Measurements from ENCODE around the gene TUBGCP6. TPM values are rescaled to one million over a fixed set of nuclear protein-coding genes. Genes with fewer than 3 reads are reported as not detected.

TUBGCP6 gene
- polyA plus RNA-seq, 3 donors = 3.7 to 72.8 (median 4.3) TPM

- Histone ChIP-seq H3K4me1 (ENCODE audit: control insufficient read depth in 1 of 2, insufficient read depth in 2 of 2, low read length in 2 of 2) (peaks cover 31 to 43% of the 10 kb centered on the region in 2 donors), H3K36me3 (replicated peaks in 1 of 2; ENCODE audit: control insufficient read depth in 1 of 2, insufficient read depth in 2 of 2, low read length in 2 of 2) (peaks cover 37 to 54% of the 10 kb centered on the region in 2 donors), H3K4me2 (replicated peaks; ENCODE audit: extremely low read depth, low read length, poor library complexity, severe bottlenecking) (peak overlapping the region; percentile 87), H3K27me3 (ENCODE audit: control insufficient read depth in 2 of 2, insufficient read depth in 2 of 2, low read length in 2 of 2) (no peaks in the 10 kb centered on the region), H3K4me3 (replicated peaks in 1 of 3; ENCODE audit: low read depth in 2 of 3, low read length in 3 of 3) (peak overlapping the region in 1 of 3 experiments; percentile 82), H2AFZ (ENCODE audit: insufficient read depth, low read depth, low read length, poor library complexity, severe bottlenecking) (no peak overlapping the region), H3K9me3 (replicated peaks in 1 of 2; ENCODE audit: control insufficient read depth in 1 of 2, insufficient read depth in 1 of 2, low read length in 2 of 2) (no peaks in the 10 kb centered on the region), H4K20me1 (ENCODE audit: insufficient read depth, low read length) (peaks cover 38% of the 10 kb centered on the region), H3K9ac (ENCODE audit: insufficient read depth, low read length, poor library complexity, severe bottlenecking) (peak overlapping the region; percentile 88), H3K79me2 (ENCODE audit: insufficient read depth, low read length) (peaks cover 44% of the 10 kb centered on the region), H3K27ac (ENCODE audit: low read depth in 1 of 2, low read length in 2 of 2) (no peak overlapping the region)
- peaks cover 0 to 3% (median 0%) of the 10 kb centered on the region in 7 donors for H3K9me3 Mint-ChIP-seq
- peaks cover 50 to 58% of the 10 kb centered on the region in 2 donors for H3K36me3 Mint-ChIP-seq
- peak overlapping the region; percentile 74 to 85 for H3K4me3 Mint-ChIP-seq
- H3K4me1 Mint-ChIP-seq = peaks cover 30% of the 10 kb centered on the region
- intact Hi-C loops (cut with micrococcal nuclease) = no loop called here
- WGBS (ENCODE audit: insufficient coverage) = 84% methylated on average over 17 of the region's 18 CpGs
- peaks cover 0 to 3% (median 2%) of the 10 kb centered on the region in 3 donors for H3K27me3 Mint-ChIP-seq (ENCODE audit: low read depth in 3 of 3)
- H3K27ac Mint-ChIP-seq = peak overlapping the region; percentile 42 to 89 (median 71)
- TF ChIP-seq CTCF (IDR thresholded peaks at IDR 0.05) = no peak
- DNase-seq = no peak
Observed at GRCh38 chr22:50199251-50199721, 45.5 kb downstream of the TUBGCP6 start.

- H3K79me2 ChIP-seq (ENCODE audit: insufficient read depth, low read length) = peaks cover 47% of the 10 kb centered on the region
- H3K4me2 ChIP-seq (replicated peaks; ENCODE audit: extremely low read depth, low read length, poor library complexity, severe bottlenecking) = no peak overlapping the region
- peaks cover 26 to 38% of the 10 kb centered on the region in 2 donors for H3K4me1 ChIP-seq (ENCODE audit: control insufficient read depth in 1 of 2, insufficient read depth in 2 of 2, low read length in 2 of 2)
- WGBS (ENCODE audit: insufficient coverage) = 92% methylated on average over 14 of the region's 16 CpGs
- H3K9ac ChIP-seq (ENCODE audit: insufficient read depth, low read length, poor library complexity, severe bottlenecking) = no peak overlapping the region
- no peak overlapping the region for H3K27ac ChIP-seq (ENCODE audit: low read depth in 1 of 2, low read length in 2 of 2)
- peaks cover 50 to 65% of the 10 kb centered on the region in 2 donors for H3K36me3 Mint-ChIP-seq
- intact Hi-C loops (cut with micrococcal nuclease) = no loop called here
- peaks cover 44 to 61% of the 10 kb centered on the region in 2 donors for H3K36me3 ChIP-seq (replicated peaks in 1 of 2; ENCODE audit: control insufficient read depth in 1 of 2, insufficient read depth in 2 of 2, low read length in 2 of 2)
- no peaks in the 10 kb centered on the region for H3K9me3 ChIP-seq (replicated peaks in 1 of 2; ENCODE audit: control insufficient read depth in 1 of 2, insufficient read depth in 1 of 2, low read length in 2 of 2)
- H3K27ac Mint-ChIP-seq = no peak overlapping the region
- H3K27me3 ChIP-seq (ENCODE audit: control insufficient read depth in 2 of 2, insufficient read depth in 2 of 2, low read length in 2 of 2) = no peaks in the 10 kb centered on the region
- H3K4me3 ChIP-seq (replicated peaks in 1 of 3; ENCODE audit: low read depth in 2 of 3, low read length in 3 of 3) = no peak overlapping the region
- DNase-seq = no peak
- H3K27me3 Mint-ChIP-seq (ENCODE audit: low read depth in 3 of 3) = peaks cover 0 to 3% (median 2%) of the 10 kb centered on the region in 3 donors
- no peak overlapping the region for H2AFZ ChIP-seq (ENCODE audit: insufficient read depth, low read depth, low read length, poor library complexity, severe bottlenecking)
- TF ChIP-seq CTCF (IDR thresholded peaks at IDR 0.05) = no peak
- no peak overlapping the region for H3K4me3 Mint-ChIP-seq
- peaks cover 23% of the 10 kb centered on the region for H3K4me1 Mint-ChIP-seq
- peaks cover 38% of the 10 kb centered on the region for H4K20me1 ChIP-seq (ENCODE audit: insufficient read depth, low read length)
- peaks cover 0 to 3% (median 0%) of the 10 kb centered on the region in 7 donors for H3K9me3 Mint-ChIP-seq
Observed at GRCh38 chr22:50198624-50199017, 46.2 kb downstream of the TUBGCP6 start.

Data from CD14-positive monocyte (primary cell).